ENCODE data around the gene NSMF.

- TF ChIP-seq GATA2 (IDR thresholded peaks at IDR 0.05; ENCODE audit: low read depth, low read length) (no peak), GATA3 (IDR thresholded peaks at IDR 0.05; ENCODE audit: low read depth, low read length) (no peak)
Observed at GRCh38 chr9:137453643-137454081, 5.5 kb downstream of the NSMF start.
